ENCODE results near the gene SHMT1. TPM values are rescaled to one million over a fixed set of nuclear protein-coding genes. Genes with fewer than 3 reads are reported as not detected.

Gene SHMT1
- polyA plus RNA-seq, 3 donors, result 4.2 to 17.9 (median 16.6) TPM

GRCh38 chr17:18280249-18280648, 83.1 kb downstream of the SHMT1 start:
- peaks cover 77 to 99% of the 10 kb centered on the region in 2 donors for H3K36me3 Mint-ChIP-seq
- H3K9me3 Mint-ChIP-seq, result no peaks in the 10 kb centered on the region

GRCh38 chr17:18278867-18279266, 84.5 kb downstream of the SHMT1 start:
- Histone ChIP-seq H3K27me3 (ENCODE audit: control insufficient read depth in 2 of 2, insufficient read depth in 2 of 2, low read length in 2 of 2) (no peaks in the 10 kb centered on the region), H3K79me2 (ENCODE audit: insufficient read depth, low read length) (no peaks in the 10 kb centered on the region), H3K9me3 (replicated peaks in 1 of 2; ENCODE audit: control insufficient read depth in 1 of 2, insufficient read depth in 1 of 2, low read length in 2 of 2) (no peaks in the 10 kb centered on the region), H3K4me3 (replicated peaks in 1 of 3; ENCODE audit: low read depth in 2 of 3, low read length in 3 of 3) (no peak overlapping the region), H3K27ac (ENCODE audit: low read depth in 1 of 2, low read length in 2 of 2) (no peak overlapping the region), H3K9ac (ENCODE audit: insufficient read depth, low read length, poor library complexity, severe bottlenecking) (no peak overlapping the region), H2AFZ (ENCODE audit: insufficient read depth, low read depth, low read length, poor library complexity, severe bottlenecking) (no peak overlapping the region), H3K4me1 (ENCODE audit: control insufficient read depth in 1 of 2, insufficient read depth in 2 of 2, low read length in 2 of 2) (no peaks in the 10 kb centered on the region), H3K36me3 (replicated peaks in 1 of 2; ENCODE audit: control insufficient read depth in 1 of 2, insufficient read depth in 2 of 2, low read length in 2 of 2) (peaks cover 83 to 97% of the 10 kb centered on the region in 2 donors), H4K20me1 (ENCODE audit: insufficient read depth, low read length) (peaks cover 7% of the 10 kb centered on the region), H3K4me2 (replicated peaks; ENCODE audit: extremely low read depth, low read length, poor library complexity, severe bottlenecking) (no peak overlapping the region)
- H3K4me3 Mint-ChIP-seq, result no peak overlapping the region
- WGBS (ENCODE audit: insufficient coverage), result 100% methylated on average over 1 of the region's 3 CpGs
- TF ChIP-seq, protein P1, sequence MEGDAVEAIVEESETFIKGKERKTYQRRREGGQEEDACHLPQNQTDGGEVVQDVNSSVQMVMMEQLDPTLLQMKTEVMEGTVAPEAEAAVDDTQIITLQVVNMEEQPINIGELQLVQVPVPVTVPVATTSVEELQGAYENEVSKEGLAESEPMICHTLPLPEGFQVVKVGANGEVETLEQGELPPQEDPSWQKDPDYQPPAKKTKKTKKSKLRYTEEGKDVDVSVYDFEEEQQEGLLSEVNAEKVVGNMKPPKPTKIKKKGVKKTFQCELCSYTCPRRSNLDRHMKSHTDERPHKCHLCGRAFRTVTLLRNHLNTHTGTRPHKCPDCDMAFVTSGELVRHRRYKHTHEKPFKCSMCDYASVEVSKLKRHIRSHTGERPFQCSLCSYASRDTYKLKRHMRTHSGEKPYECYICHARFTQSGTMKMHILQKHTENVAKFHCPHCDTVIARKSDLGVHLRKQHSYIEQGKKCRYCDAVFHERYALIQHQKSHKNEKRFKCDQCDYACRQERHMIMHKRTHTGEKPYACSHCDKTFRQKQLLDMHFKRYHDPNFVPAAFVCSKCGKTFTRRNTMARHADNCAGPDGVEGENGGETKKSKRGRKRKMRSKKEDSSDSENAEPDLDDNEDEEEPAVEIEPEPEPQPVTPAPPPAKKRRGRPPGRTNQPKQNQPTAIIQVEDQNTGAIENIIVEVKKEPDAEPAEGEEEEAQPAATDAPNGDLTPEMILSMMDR (IDR thresholded peaks at IDR 0.05), result no peak
- no peak overlapping the region for H3K27ac Mint-ChIP-seq
- intact Hi-C loops (cut with micrococcal nuclease), result no loop called here
- peaks cover 0 to 1% (median 1%) of the 10 kb centered on the region in 3 donors for H3K27me3 Mint-ChIP-seq (ENCODE audit: low read depth in 3 of 3)
- H3K9me3 Mint-ChIP-seq, result no peaks in the 10 kb centered on the region
- no peaks in the 10 kb centered on the region for H3K4me1 Mint-ChIP-seq
- peaks cover 76 to 98% of the 10 kb centered on the region in 2 donors for H3K36me3 Mint-ChIP-seq
- no peak for DNase-seq

More at GRCh38 chr17:18280249-18280648, 83.1 kb downstream of the SHMT1 start:
- TF ChIP-seq, protein P1 (IDR thresholded peaks at IDR 0.05), result no peak
- Histone ChIP-seq H3K9ac (ENCODE audit: insufficient read depth, low read length, poor library complexity, severe bottlenecking) (no peak overlapping the region), H3K4me1 (ENCODE audit: control insufficient read depth in 1 of 2, insufficient read depth in 2 of 2, low read length in 2 of 2) (no peaks in the 10 kb centered on the region), H4K20me1 (ENCODE audit: insufficient read depth, low read length) (peaks cover 7% of the 10 kb centered on the region), H3K79me2 (ENCODE audit: insufficient read depth, low read length) (no peaks in the 10 kb centered on the region), H3K36me3 (replicated peaks in 1 of 2; ENCODE audit: control insufficient read depth in 1 of 2, insufficient read depth in 2 of 2, low read length in 2 of 2) (peaks cover 86 to 99% of the 10 kb centered on the region in 2 donors), H3K27me3 (ENCODE audit: control insufficient read depth in 2 of 2, insufficient read depth in 2 of 2, low read length in 2 of 2) (no peaks in the 10 kb centered on the region), H3K27ac (ENCODE audit: low read depth in 1 of 2, low read length in 2 of 2) (no peak overlapping the region), H2AFZ (ENCODE audit: insufficient read depth, low read depth, low read length, poor library complexity, severe bottlenecking) (no peak overlapping the region), H3K9me3 (replicated peaks in 1 of 2; ENCODE audit: control insufficient read depth in 1 of 2, insufficient read depth in 1 of 2, low read length in 2 of 2) (no peaks in the 10 kb centered on the region), H3K4me2 (replicated peaks; ENCODE audit: extremely low read depth, low read length, poor library complexity, severe bottlenecking) (no peak overlapping the region), H3K4me3 (replicated peaks in 1 of 3; ENCODE audit: low read depth in 2 of 3, low read length in 3 of 3) (no peak overlapping the region)
- 100% methylated on average over 4 of the region's 4 CpGs for WGBS (ENCODE audit: insufficient coverage)
- no peak overlapping the region for H3K4me3 Mint-ChIP-seq
- H3K27me3 Mint-ChIP-seq (ENCODE audit: low read depth in 3 of 3), result peaks cover 0 to 1% (median 0%) of the 10 kb centered on the region in 3 donors
- H3K27ac Mint-ChIP-seq, result no peak overlapping the region
- no peak for DNase-seq
- no peaks in the 10 kb centered on the region for H3K4me1 Mint-ChIP-seq
- intact Hi-C loops (cut with micrococcal nuclease), result no loop called here

Small RNA genes lying within 50 kb of the gene (small RNA-seq; reads per million reads assigned to genes)
- not detected for gene AL353997.5 (ENCODE audit: insufficient read length, low read depth)

Other genes starting within 250 kb of the SHMT1 start
- 10 to 100 TPM; 50.4 to 79.1 (median 78.9) TPM for gene ALKBH5, start 179.7 kb downstream of the SHMT1 start, polyA plus RNA-seq
- 10 to 100 TPM in 1 of 3 donors, under 1 TPM in 2; 0.52 to 10.8 (median 0.76) TPM for gene LLGL1, start 137.9 kb downstream of the SHMT1 start, polyA plus RNA-seq
- 100 to 1,000 TPM; 145 to 724 (median 227) TPM for gene FLII, start 104.8 kb downstream of the SHMT1 start, polyA plus RNA-seq
- gene MIEF2, start 102.9 kb downstream of the SHMT1 start, polyA plus RNA-seq, result 1 to 10 TPM; 3.5 to 6.1 (median 4.9) TPM
- gene TOP3A, start 48.6 kb downstream of the SHMT1 start, polyA plus RNA-seq, result 10 to 100 TPM; 15.2 to 25.6 (median 22.3) TPM
- gene SMCR8, start 48.3 kb downstream of the SHMT1 start, polyA plus RNA-seq, result 10 to 100 TPM in 1 of 3 donors, 1 to 10 TPM in 2; 2.4 to 24.4 (median 5.3) TPM
- gene EVPLL, start 14.2 kb upstream of the SHMT1 start, polyA plus RNA-seq, result not detected
- gene LGALS9C, start 113.2 kb upstream of the SHMT1 start, polyA plus RNA-seq, result under 1 TPM in 2 of 3 donors, not detected in 1; 0.12 to 0.39 TPM

All from CD14-positive monocyte (primary cell).